Left lung (tissue), 10 donors: ENCODE measurements around the gene MYOF. TPM values are rescaled to one million over a fixed set of nuclear protein-coding genes. Genes with fewer than 3 reads are reported as not detected.

Experiments used
- ATAC-seq: fragments of 200-7000 bp; cut with Tn5 transposase; one replicate; pipeline ENCODE4 v1.9.1; 2020; ENCODE audit warnings: moderate library complexity
- DNase-seq, 4 donors: peaks; one replicate each; pipeline ENCODE4 v3.0.0-alpha.2; 2013 to 2020
- H3K27ac ChIP-seq, 2 donors: fragments of 200-600 bp; sonication (generic) in 1 of 2; one replicate each; pipeline versions ENCODE4 v1.5.0 to v1.8.0; 2020 to 2021
- H3K27me3 ChIP-seq, 2 donors: fragments of 200-600 bp; sonication (generic) in 1 of 2; one replicate each; pipeline versions ENCODE4 v1.5.0 to v1.8.0; 2020 to 2021
- H3K36me3 ChIP-seq, 2 donors: fragments of 200-600 bp; sonication (generic) in 1 of 2; one replicate each; pipeline versions ENCODE4 v1.5.0 to v1.8.0; 2020 to 2021
- H3K4me1 ChIP-seq, 2 donors: fragments of 200-600 bp; one replicate each; pipeline ENCODE4 v1.8.0; 2021
- H3K4me3 ChIP-seq, 2 donors: fragments of 200-600 bp; sonication (generic) in 1 of 2; one replicate each; pipeline versions ENCODE4 v1.5.0 to v1.8.0; 2020 to 2021; ENCODE audit warnings: mild to moderate bottlenecking in 1 of 2
- H3K9me3 ChIP-seq, 2 donors: fragments of 200-600 bp; sonication (generic) in 1 of 2; one replicate each; pipeline versions ENCODE4 v1.5.0 to v1.8.0; 2020 to 2021
- CTCF ChIP-seq, 2 donors: fragments of 200-600 bp; sonication (generic) in 1 of 2; IDR thresholded peaks; one replicate each; pipeline versions ENCODE4 v1.5.0 to v1.8.0; 2021; ENCODE audit warnings: antibody characterized with exemption in 2 of 2
- intact Hi-C, 2 donors: fragments of 100-400 bp; cut with DNase I; formaldehyde crosslinking; loops; one replicate each; pipeline versions ENCODE4 v1.11.2 to v1.14.2; 2022
- polyA plus RNA-seq, 6 donors: library from polyadenylated mRNA; unstranded; fragments of 120-200 nt; gene quantifications; one replicate each; pipeline ENCODE4 v1.2.1, GENCODE V29; 2013; ENCODE audit not compliant: insufficient read length in 6 of 6
- total RNA-seq, 2 donors: library from RNA; stranded (reverse); fragmentation: NEBNext Ultra II Directional; extraction: Animal tissue kit (Norgen Biotek cat#: 25700); gene quantifications; one replicate each; pipeline ENCODE4 v1.2.1, GENCODE V29; 2021
- donor health status: DM: no; HTN: yes; CAD: no.
- donor health status: DM: no; HTN: no; CAD: no.

The MYOF gene
- total and polyA plus RNA-seq, 8 donors: 54.9 to 295 (median 67.9) TPM

- H3K27ac ChIP-seq: no peak overlapping the region
- intact Hi-C loops: no loop called here
- H3K36me3 ChIP-seq: no peaks in the 10 kb centered on the region
- TF ChIP-seq CTCF (IDR thresholded peaks at IDR 0.05): no peak
- no peak overlapping the region for H3K4me3 ChIP-seq
- H3K9me3 ChIP-seq: peaks cover 0 to 10% of the 10 kb centered on the region in 2 donors
- H3K4me1 ChIP-seq: no peaks in the 10 kb centered on the region
- DNase-seq (no peak), ATAC-seq (no peak)
- no peaks in the 10 kb centered on the region for H3K27me3 ChIP-seq
These were observed 214.6 kb downstream of the MYOF start for GRCh38 chr10:93267521-93267920.

DNA sequence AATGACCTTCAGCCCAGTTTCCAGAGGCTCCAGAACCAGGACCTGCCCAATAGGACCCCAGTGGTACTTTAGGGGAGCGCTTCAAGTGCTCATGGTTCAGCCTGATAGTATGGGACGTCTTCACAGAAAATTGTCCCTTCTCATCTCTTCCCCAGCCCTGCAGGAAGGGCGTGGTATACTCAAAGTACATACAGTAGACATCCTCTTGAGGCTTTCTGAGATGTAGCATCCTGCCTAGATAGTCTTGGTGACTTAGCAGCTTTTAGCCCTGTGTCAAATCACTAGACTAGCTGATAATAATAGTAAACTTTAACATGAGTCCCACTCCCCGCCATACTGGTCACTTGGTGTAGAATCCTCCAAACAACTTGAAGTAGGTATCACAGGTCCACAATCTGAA is 215.3 kb downstream of the MYOF start:
- peaks cover 0 to 10% of the 10 kb centered on the region in 2 donors for H3K9me3 ChIP-seq
- H3K4me1 ChIP-seq: no peaks in the 10 kb centered on the region
- no peaks in the 10 kb centered on the region for H3K27me3 ChIP-seq
- H3K4me3 ChIP-seq: no peak overlapping the region
- ATAC-seq: no peak
- TF ChIP-seq CTCF (IDR thresholded peaks at IDR 0.05): no peak
- intact Hi-C loops: no loop called here
- no peak overlapping the region for H3K27ac ChIP-seq
- DNase-seq: no peak
- H3K36me3 ChIP-seq: no peaks in the 10 kb centered on the region

- no peak overlapping the region for H3K4me3 ChIP-seq
- no peak for TF ChIP-seq CTCF (IDR thresholded peaks at IDR 0.05)
- intact Hi-C loops: no loop called here
- no peaks in the 10 kb centered on the region for H3K27me3 ChIP-seq
- H3K9me3 ChIP-seq: no peaks in the 10 kb centered on the region
- DNase-seq: no peak
- ATAC-seq: no peak
- H3K4me1 ChIP-seq: no peaks in the 10 kb centered on the region
- no peaks in the 10 kb centered on the region for H3K36me3 ChIP-seq
- no peak overlapping the region for H3K27ac ChIP-seq
These were observed 220.0 kb downstream of the MYOF start for GRCh38 chr10:93261961-93262610.

GRCh38 chr10:93261089-93261488 is 221.0 kb downstream of the MYOF start:
- DNase-seq: no peak
- H3K36me3 ChIP-seq: no peaks in the 10 kb centered on the region
- intact Hi-C loops: no loop called here
- H3K27me3 ChIP-seq: no peaks in the 10 kb centered on the region
- no peak overlapping the region for H3K4me3 ChIP-seq
- no peak for ATAC-seq
- H3K27ac ChIP-seq: no peak overlapping the region
- no peak for TF ChIP-seq CTCF (IDR thresholded peaks at IDR 0.05)
- no peaks in the 10 kb centered on the region for H3K4me1 ChIP-seq
- H3K9me3 ChIP-seq: no peaks in the 10 kb centered on the region

GRCh38 chr10:93259126-93259525 is 223.0 kb downstream of the MYOF start:
- intact Hi-C loops: no loop called here
- DNase-seq: no peak
- ATAC-seq: no peak

More at GRCh38 chr10:93259126-93259525, 223.0 kb downstream of the MYOF start:
- no peaks in the 10 kb centered on the region for H3K4me1 ChIP-seq
- TF ChIP-seq CTCF (IDR thresholded peaks at IDR 0.05): no peak
- no peaks in the 10 kb centered on the region for H3K9me3 ChIP-seq
- H3K36me3 ChIP-seq: no peaks in the 10 kb centered on the region
- no peaks in the 10 kb centered on the region for H3K27me3 ChIP-seq
- no peak overlapping the region for H3K4me3 ChIP-seq
- H3K27ac ChIP-seq: no peak overlapping the region

Other genes with a start within 250 kb of the MYOF start
- 1 to 10 TPM; 3.4 to 9.5 TPM for gene CEP55, start 14.3 kb upstream of the MYOF start, total RNA-seq
- 10 to 100 TPM; 11.1 to 31.3 (median 15.0) TPM for gene CEP55, start 14.3 kb upstream of the MYOF start, polyA plus RNA-seq
- 1 to 10 TPM; 2.1 to 4.0 TPM for gene FFAR4, start 84.3 kb upstream of the MYOF start, total RNA-seq
- under 1 TPM; 0.07 to 0.24 (median 0.16) TPM for gene FFAR4, start 84.3 kb upstream of the MYOF start, polyA plus RNA-seq
- 10 to 100 TPM; 13.8 to 18.4 TPM for gene RBP4, start 118.9 kb upstream of the MYOF start, total RNA-seq
- 1 to 10 TPM in 2 of 6 donors, under 1 TPM in 4; 0.34 to 2.6 (median 0.56) TPM for gene RBP4, start 118.9 kb upstream of the MYOF start, polyA plus RNA-seq
- gene PDE6C, start 130.2 kb upstream of the MYOF start, total RNA-seq: not detected
- 1 to 10 TPM; 1.3 to 1.9 (median 1.6) TPM for gene PDE6C, start 130.2 kb upstream of the MYOF start, polyA plus RNA-seq
- 10 to 100 TPM; 13.6 to 15.9 TPM for gene FRA10AC1, start 220.3 kb upstream of the MYOF start, total RNA-seq
- gene FRA10AC1, start 220.3 kb upstream of the MYOF start, polyA plus RNA-seq: 10 to 100 TPM; 45.4 to 61.6 (median 51.4) TPM